ENCODE data around the gene CHURC1. TPM values are rescaled to one million over a fixed set of nuclear protein-coding genes. Genes with fewer than 3 reads are reported as not detected.

CHURC1 gene
- total RNA-seq, 1 donor from 2014 or later = 52.5 TPM

DNA sequence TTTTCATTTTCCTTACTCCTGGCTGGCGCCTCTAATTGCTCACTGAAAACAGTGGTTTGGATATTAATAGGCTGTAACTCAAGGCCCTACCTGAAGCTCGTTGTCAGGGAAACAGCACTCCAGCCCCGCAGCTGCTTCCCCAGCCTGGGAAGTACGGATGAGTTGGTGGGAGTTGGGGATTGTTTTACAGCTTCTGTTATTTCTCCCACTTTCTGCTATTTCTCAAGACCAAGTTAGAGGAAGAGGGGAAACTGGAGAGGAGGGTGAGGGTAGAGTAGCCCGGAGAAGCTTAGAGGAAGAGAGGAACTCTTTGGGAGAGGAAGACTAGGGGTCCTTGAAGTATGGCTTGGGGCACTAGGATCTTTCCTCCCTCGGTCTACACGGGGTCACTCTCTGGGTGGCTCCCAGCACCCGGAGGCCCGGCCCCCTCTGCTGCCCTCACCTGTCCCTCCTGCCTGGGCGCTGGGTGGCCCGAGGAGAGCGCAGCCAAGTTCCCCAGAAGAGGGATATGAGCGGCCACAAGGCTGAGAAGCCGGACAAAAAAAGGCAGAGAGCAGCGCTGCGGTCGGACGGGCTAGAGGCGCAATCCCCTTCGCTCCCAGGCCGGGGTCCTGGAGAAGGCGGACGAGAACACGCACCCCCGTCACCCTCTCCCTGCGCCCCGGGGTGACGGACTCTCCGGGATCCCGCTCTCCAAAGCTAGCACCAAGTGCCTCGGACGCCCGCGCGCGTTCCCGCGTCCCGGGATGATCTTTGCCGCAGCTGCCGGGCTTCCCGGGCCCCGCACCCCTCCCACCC is 35.2 kb upstream of the CHURC1 start:
- ATAC-seq = peak; percentile 46
- intact Hi-C loops (cut with DNase I) = no loop called here
- Histone ChIP-seq H3K27me3 (peaks cover 60% of the 10 kb centered on the region), H3K4me1 (peaks cover 7% of the 10 kb centered on the region), H3K27ac (no peak overlapping the region), H3K4me3 (peak overlapping the region; percentile 60), H3K36me3 (no peaks in the 10 kb centered on the region), H3K9me3 (no peaks in the 10 kb centered on the region)
- peak; percentile 63 for DNase-seq
- TF ChIP-seq, protein P1, sequence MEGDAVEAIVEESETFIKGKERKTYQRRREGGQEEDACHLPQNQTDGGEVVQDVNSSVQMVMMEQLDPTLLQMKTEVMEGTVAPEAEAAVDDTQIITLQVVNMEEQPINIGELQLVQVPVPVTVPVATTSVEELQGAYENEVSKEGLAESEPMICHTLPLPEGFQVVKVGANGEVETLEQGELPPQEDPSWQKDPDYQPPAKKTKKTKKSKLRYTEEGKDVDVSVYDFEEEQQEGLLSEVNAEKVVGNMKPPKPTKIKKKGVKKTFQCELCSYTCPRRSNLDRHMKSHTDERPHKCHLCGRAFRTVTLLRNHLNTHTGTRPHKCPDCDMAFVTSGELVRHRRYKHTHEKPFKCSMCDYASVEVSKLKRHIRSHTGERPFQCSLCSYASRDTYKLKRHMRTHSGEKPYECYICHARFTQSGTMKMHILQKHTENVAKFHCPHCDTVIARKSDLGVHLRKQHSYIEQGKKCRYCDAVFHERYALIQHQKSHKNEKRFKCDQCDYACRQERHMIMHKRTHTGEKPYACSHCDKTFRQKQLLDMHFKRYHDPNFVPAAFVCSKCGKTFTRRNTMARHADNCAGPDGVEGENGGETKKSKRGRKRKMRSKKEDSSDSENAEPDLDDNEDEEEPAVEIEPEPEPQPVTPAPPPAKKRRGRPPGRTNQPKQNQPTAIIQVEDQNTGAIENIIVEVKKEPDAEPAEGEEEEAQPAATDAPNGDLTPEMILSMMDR (IDR thresholded peaks at IDR 0.05) = no peak

DNA sequence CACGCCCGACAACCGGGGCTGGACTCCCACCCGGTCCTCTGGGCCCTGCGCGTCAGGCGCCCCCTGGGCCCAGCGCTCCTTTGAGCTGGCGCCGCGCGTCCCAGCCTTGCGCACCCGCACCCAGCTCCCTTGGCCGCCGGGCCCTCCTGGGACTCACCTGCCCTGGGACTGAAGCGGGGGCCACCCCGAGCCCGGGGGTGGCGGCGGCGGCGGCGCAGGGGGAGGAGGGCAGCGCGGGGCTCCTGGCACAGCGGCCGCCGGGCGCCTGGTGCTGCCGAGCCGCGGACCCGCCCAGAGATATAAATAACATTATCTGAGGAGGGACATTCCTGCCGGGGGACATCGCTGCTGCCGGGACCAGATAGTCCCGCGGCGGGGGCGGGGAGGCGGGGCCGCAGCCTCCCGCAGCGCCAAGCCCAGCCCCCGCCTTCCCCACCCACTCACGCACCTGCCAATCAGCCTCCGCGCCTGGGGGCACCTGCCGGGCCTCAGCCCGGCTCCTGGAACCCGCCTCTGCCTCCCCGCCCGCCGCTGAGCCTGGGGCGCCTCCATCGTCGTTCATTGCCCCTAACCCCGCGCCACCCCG is 34.5 kb upstream of the CHURC1 start, which contains the start of gene SPTB:
Gene SPTB (minus strand): TSS at position 273 of the 586 bp plus-strand sequence. CDS start 56,813 bp downstream, outside the sequence.
- Histone ChIP-seq H3K9me3 (no peaks in the 10 kb centered on the region), H3K27ac (no peak within 1 kb of the TSS), H3K4me3 (peak within 1 kb of the TSS; percentile 60), H3K27me3 (peaks cover 60% of the 10 kb centered on the region), H3K4me1 (peaks cover 7% of the 10 kb centered on the region), H3K36me3 (no peaks in the 10 kb centered on the region)
- ATAC-seq (peak; percentile 77), DNase-seq (peak; percentile 73)
- intact Hi-C loops (cut with DNase I) = loop anchor here (10.0 kb wide), 1 partner anchor 55 kb away; no protein-coding TSS in a partner anchor
- TF ChIP-seq, protein P1 (IDR thresholded peaks at IDR 0.05) = no peak

DNA sequence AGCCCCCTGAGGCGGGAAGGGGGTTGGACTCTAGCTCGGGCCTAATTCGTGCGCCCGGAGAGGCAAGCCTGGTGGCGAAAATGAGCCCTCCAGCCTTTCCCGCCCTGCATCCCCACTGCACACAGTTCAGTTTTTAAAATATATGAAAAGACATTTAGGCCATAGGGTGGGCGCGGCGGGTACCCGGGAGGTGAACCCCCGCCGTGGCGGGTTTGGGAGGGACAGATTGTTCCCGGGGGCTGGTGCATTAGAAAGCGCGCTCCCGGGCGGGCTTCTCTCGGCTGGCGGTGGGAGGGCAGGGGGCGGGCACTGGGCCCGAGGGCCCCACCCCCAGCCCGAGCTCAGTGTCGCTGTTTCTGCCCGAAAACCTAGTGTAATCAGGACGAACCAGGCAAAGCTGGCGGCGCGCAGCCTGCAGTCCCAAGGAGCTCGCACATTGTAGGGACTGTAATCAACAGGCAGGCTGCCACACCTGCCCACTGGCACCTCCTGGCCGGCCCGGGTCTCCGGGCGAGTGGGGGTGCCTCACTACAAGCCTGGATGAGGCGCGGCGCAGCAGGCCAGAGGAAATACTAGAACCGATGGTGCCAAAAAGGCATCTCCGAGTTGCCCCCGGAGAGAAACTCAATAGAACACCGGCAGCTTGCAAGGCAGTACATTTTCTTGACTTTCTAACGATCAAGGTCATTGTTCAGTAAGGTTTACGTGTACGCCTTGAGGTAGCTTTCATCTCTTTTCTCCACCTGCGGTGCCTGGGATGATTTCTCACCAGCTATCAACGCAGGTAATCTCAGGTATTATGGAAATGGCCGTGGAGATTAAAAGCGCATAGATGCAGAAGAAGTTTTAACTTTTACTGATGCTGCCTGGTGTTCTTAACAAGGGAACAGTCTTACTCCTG is 33.8 kb upstream of the CHURC1 start:
- TF ChIP-seq, protein P1 (IDR thresholded peaks at IDR 0.05) = no peak
- DNase-seq (peak; percentile 78), ATAC-seq (peak; percentile 82)
- Histone ChIP-seq H3K27me3 (peaks cover 55% of the 10 kb centered on the region), H3K4me1 (peaks cover 7% of the 10 kb centered on the region), H3K4me3 (peak overlapping the region; percentile 60), H3K27ac (no peak overlapping the region), H3K36me3 (no peaks in the 10 kb centered on the region), H3K9me3 (no peaks in the 10 kb centered on the region)
- intact Hi-C loops (cut with DNase I) = loop anchor here (10.0 kb wide), 1 partner anchor 56 kb away; no protein-coding TSS in a partner anchor

DNA sequence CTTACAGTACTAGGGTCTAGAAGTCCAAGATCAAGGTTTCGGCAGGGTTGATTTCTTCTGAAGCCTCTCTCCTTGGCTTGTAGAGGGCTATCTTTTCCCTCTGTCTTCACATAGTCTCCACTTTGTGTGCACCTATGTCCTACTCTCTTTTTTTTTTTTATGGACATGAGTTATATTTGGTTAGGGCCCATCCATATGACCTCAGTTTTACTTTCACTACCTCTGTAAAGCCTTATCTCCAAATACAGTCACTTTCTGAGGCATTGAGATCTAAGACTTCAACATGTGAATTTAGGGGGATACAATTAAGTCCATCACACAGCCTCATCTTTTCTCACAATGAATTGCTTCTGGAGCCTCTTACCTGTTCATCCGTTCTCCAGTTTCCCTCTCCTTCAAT is 28.7 kb upstream of the CHURC1 start:
- ATAC-seq (no peak), DNase-seq (no peak)
- Histone ChIP-seq H3K27ac (no peak overlapping the region), H3K4me1 (peaks cover under 1% of the 10 kb centered on the region), H3K36me3 (no peaks in the 10 kb centered on the region), H3K9me3 (no peaks in the 10 kb centered on the region), H3K27me3 (peaks cover 21% of the 10 kb centered on the region), H3K4me3 (no peak overlapping the region)
- intact Hi-C loops (cut with DNase I) = loop anchor here (10.0 kb wide), 1 partner anchor 61 kb away; no protein-coding TSS in a partner anchor
- TF ChIP-seq, protein P1 (IDR thresholded peaks at IDR 0.05) = no peak

DNA sequence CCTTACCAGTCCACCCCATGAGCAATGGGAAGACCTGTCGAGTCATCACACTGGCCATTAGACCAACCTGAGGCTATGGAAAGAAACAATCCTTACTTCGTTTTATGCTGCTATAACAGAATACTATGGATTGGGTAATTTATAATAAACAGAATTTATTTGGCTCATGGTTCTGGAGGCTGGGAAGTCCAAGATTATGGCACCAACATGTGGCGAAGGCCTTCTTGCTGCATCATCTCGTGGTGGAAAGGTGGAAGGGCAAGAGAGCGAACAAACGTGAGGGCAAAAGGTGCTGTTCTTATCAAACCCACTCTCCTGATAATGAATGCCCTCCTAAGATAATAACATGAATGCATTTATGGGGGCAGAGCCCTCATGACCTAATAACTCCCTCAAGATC is 24.9 kb upstream of the CHURC1 start:
- Histone ChIP-seq H3K27ac (no peak overlapping the region), H3K4me3 (no peak overlapping the region), H3K9me3 (no peaks in the 10 kb centered on the region), H3K27me3 (no peaks in the 10 kb centered on the region), H3K4me1 (no peaks in the 10 kb centered on the region), H3K36me3 (no peaks in the 10 kb centered on the region)
- TF ChIP-seq, protein P1 (IDR thresholded peaks at IDR 0.05) = no peak
- ATAC-seq (no peak), DNase-seq (no peak)
- intact Hi-C loops (cut with DNase I) = loop anchor here (10.0 kb wide), 1 partner anchor 65 kb away; no protein-coding TSS in a partner anchor

All from upper lobe of right lung (tissue), 1 donor.